ENCODE data around the gene TPMT. TPM values are rescaled to one million over a fixed set of nuclear protein-coding genes. Genes with fewer than 3 reads are reported as not detected.

The TPMT gene
- total RNA-seq, 2 donors from 2014 or later = 19.4 to 21.4 TPM

DNA sequence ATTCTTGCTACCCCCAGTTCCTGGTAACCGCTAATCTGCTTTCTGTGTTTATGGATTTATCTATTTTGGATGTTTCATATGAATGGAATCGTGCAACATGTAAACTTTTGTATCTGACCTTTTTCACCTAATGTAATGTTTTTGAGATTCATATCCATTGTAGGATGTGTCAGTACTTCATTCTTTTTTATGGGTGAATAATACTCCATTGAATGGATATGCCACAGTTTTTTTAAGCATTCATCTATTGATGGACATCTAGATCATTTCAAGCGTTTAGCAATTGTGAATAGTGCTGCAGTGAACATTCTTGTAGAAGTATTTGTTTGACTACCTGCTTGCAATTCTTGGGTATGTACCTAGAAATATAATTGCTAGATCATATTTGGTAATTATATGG, 13.4 kb upstream of the TPMT start:
- Histone ChIP-seq H3K9me3 (no peaks in the 10 kb centered on the region), H3K36me3 (no peaks in the 10 kb centered on the region), H3K27me3 (replicated peaks; ENCODE audit: insufficient read depth) (no peaks in the 10 kb centered on the region), H3K4me1 (replicated peaks) (no peaks in the 10 kb centered on the region), H3K4me3 (no peak overlapping the region), H3K27ac (no peak overlapping the region)
- DNase-seq (ENCODE audit: low spot score) = no peak
- intact Hi-C loops (cut with DNase I) = no loop called here
- TF ChIP-seq POLR2AphosphoS5 (IDR thresholded peaks at IDR 0.05) (no peak), POLR2A (IDR thresholded peaks at IDR 0.05) (no peak)
- TF ChIP-seq, protein P1, sequence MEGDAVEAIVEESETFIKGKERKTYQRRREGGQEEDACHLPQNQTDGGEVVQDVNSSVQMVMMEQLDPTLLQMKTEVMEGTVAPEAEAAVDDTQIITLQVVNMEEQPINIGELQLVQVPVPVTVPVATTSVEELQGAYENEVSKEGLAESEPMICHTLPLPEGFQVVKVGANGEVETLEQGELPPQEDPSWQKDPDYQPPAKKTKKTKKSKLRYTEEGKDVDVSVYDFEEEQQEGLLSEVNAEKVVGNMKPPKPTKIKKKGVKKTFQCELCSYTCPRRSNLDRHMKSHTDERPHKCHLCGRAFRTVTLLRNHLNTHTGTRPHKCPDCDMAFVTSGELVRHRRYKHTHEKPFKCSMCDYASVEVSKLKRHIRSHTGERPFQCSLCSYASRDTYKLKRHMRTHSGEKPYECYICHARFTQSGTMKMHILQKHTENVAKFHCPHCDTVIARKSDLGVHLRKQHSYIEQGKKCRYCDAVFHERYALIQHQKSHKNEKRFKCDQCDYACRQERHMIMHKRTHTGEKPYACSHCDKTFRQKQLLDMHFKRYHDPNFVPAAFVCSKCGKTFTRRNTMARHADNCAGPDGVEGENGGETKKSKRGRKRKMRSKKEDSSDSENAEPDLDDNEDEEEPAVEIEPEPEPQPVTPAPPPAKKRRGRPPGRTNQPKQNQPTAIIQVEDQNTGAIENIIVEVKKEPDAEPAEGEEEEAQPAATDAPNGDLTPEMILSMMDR (IDR thresholded peaks at IDR 0.05) = no peak
- 97% methylated on average over 3 of the region's 3 CpGs for WGBS

DNA sequence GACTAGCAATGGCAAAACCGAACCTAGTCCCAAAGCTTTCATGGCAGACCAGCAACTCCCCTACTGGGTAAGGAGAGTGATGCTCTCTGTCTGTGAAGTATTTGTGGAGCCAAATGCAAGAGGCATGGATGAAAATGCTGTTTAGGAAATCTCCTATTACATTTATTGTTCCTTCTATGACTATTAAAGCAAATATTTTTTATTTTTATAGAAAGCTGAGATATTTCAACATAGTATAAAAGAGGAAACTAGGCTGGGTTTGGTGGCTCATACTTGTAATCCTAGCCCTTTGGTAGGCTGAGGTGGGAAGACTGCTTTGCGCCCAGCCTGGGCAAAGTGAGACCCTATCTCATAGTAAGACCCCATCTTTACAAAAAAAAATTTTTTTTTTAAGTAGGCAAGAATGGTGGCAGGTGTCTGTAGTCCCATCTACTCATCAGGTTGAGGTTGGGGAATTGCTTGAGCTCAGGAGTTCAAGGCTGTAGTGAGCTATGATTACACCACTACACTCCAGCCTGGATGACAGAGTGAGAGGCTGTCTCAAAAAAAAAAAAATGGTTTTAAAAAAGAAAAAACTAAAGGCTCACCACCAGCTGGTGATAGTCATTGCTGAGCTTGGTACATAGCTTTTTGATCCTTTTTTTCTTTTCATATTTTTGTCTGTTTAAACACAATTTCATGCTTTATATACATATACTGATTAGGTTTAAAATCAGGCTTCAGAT, 11.6 kb upstream of the TPMT start:
- Histone ChIP-seq H3K27ac (no peak overlapping the region), H3K9me3 (no peaks in the 10 kb centered on the region), H3K4me3 (no peak overlapping the region), H3K27me3 (replicated peaks; ENCODE audit: insufficient read depth) (no peaks in the 10 kb centered on the region), H3K36me3 (no peaks in the 10 kb centered on the region), H3K4me1 (replicated peaks) (no peaks in the 10 kb centered on the region)
- no peak for DNase-seq (ENCODE audit: low spot score)
- WGBS = 95% methylated on average over 2 of the region's 2 CpGs
- intact Hi-C loops (cut with DNase I) = no loop called here
- TF ChIP-seq POLR2A (IDR thresholded peaks at IDR 0.05) (no peak), POLR2AphosphoS5 (IDR thresholded peaks at IDR 0.05) (no peak)
- TF ChIP-seq, protein P1 (IDR thresholded peaks at IDR 0.05) = no peak

DNA sequence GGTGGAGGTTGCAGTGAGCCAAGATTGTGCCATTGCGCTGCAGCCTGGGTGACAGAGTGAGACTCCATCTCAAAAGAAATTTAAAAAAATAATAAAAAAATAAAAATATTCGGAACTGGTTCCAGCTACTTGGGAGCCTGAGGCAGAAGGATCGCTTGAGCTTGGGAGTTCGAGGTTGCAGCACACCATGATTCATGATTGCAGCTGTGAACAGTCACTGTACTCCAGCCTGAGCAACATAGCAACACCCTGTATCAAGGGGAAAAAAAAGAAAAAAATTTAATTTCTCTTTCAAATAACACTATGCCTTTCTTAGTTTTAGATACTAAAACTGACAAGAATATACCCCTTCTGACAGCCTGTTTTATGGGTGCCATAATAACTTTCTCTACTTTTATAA, 10.9 kb upstream of the TPMT start:
- H3K27me3 ChIP-seq (replicated peaks; ENCODE audit: insufficient read depth) = no peaks in the 10 kb centered on the region
- no peak for TF ChIP-seq POLR2AphosphoS5 (IDR thresholded peaks at IDR 0.05)
- no peak for TF ChIP-seq POLR2A (IDR thresholded peaks at IDR 0.05)
- TF ChIP-seq, protein P1 (IDR thresholded peaks at IDR 0.05) = no peak
- intact Hi-C loops (cut with DNase I) = no loop called here
- no peaks in the 10 kb centered on the region for H3K36me3 ChIP-seq
- no peak overlapping the region for H3K4me3 ChIP-seq
- WGBS = 97% methylated on average over 4 of the region's 4 CpGs
- no peak overlapping the region for H3K27ac ChIP-seq
- no peaks in the 10 kb centered on the region for H3K4me1 ChIP-seq (replicated peaks)
- DNase-seq (ENCODE audit: low spot score) = no peak
- no peaks in the 10 kb centered on the region for H3K9me3 ChIP-seq

DNA sequence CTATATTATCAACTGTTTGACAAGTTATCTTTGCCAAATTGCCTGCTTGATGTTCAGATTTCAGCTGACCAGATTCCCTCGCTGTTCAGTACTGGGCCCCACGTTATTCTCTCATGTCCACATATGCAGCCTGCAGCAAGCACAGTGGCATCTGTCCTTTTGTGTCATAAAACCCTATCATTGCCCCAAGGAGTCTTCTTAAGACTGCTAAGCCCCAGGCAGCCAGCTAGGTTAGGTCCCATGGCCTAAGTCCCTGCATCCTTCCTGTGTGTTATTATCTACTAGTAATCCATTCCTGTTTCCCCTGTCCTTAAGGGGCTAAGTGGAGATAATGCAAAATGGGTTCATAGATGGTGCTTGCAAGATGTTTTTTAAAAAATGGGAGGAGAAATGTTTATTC, 7.5 kb upstream of the TPMT start:
- peaks cover 0 to 2% of the 10 kb centered on the region in 2 donors for H3K36me3 ChIP-seq
- WGBS = 87% methylated on average over 2 of the region's 2 CpGs
- no peaks in the 10 kb centered on the region for H3K9me3 ChIP-seq
- no peak for DNase-seq (ENCODE audit: low spot score)
- intact Hi-C loops (cut with DNase I) = no loop called here
- TF ChIP-seq POLR2AphosphoS5 (IDR thresholded peaks at IDR 0.05) = no peak
- no peak for TF ChIP-seq POLR2A (IDR thresholded peaks at IDR 0.05)
- TF ChIP-seq, protein P1 (IDR thresholded peaks at IDR 0.05) = no peak
- no peaks in the 10 kb centered on the region for H3K27me3 ChIP-seq (replicated peaks; ENCODE audit: insufficient read depth)
- H3K4me1 ChIP-seq (replicated peaks) = no peaks in the 10 kb centered on the region
- no peak overlapping the region for H3K27ac ChIP-seq
- no peak overlapping the region for H3K4me3 ChIP-seq

DNA sequence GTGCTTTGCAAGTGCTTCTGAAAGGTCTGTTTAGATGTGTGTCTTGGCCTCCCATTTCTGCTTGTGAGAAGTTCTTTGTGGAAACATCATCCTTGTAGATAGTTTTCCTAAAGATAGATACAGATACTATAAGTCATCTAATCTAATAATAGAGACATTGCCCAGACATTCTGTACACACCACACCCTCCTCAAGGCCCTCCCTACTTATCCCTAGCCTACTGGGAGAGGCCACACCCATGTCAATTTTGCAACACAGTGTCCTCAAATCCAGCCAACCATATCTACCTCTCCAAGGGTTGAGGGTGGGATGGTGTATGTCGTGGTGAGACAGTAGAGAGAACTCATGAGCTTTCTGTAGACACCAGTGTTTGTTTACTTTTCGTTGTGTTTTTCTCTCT, 6.6 kb upstream of the TPMT start:
- DNase-seq (ENCODE audit: low spot score) = no peak
- H3K27me3 ChIP-seq (replicated peaks; ENCODE audit: insufficient read depth) = no peaks in the 10 kb centered on the region
- H3K9me3 ChIP-seq = no peaks in the 10 kb centered on the region
- no peaks in the 10 kb centered on the region for H3K4me1 ChIP-seq (replicated peaks)
- TF ChIP-seq, protein P1 (IDR thresholded peaks at IDR 0.05) = no peak
- no peak for TF ChIP-seq POLR2A (IDR thresholded peaks at IDR 0.05)
- H3K27ac ChIP-seq = no peak overlapping the region
- intact Hi-C loops (cut with DNase I) = no loop called here
- H3K36me3 ChIP-seq = peaks cover 0 to 2% of the 10 kb centered on the region in 2 donors
- WGBS = 87% methylated on average over 2 of the region's 2 CpGs
- H3K4me3 ChIP-seq = no peak overlapping the region

Measured in prostate gland (tissue), 2 donors.